Gastrocnemius medialis (tissue), 4 donors: ENCODE measurements around the gene ADSS1.

Source experiments
- POLR2A ChIP-seq, 2 donors: fragments of 450-650 bp; IDR thresholded peaks; one replicate each; pipeline ENCODE4 v1.6.1; 2017; ENCODE audit warnings: antibody characterized with exemption in 2 of 2, mild to moderate bottlenecking in 2 of 2, moderate library complexity in 2 of 2
- TF ChIP-seq, protein P1 (sequence below), 5 experiments: fragments of 450-650 bp in 3 of 5; fragments of 200-600 bp in 2 of 5; sonication (generic) in 2 of 5; IDR thresholded peaks in 4 of 5; conservative IDR thresholded peaks in 1 of 5; 1 replicate in 4 of 5; 2 replicates in 1 of 5; pipeline ENCODE4 v1.5.1; 2016 to 2019; ENCODE audit warnings: antibody characterized with exemption in 5 of 5, mild to moderate bottlenecking in 3 of 5, moderate library complexity in 3 of 5

DNA sequence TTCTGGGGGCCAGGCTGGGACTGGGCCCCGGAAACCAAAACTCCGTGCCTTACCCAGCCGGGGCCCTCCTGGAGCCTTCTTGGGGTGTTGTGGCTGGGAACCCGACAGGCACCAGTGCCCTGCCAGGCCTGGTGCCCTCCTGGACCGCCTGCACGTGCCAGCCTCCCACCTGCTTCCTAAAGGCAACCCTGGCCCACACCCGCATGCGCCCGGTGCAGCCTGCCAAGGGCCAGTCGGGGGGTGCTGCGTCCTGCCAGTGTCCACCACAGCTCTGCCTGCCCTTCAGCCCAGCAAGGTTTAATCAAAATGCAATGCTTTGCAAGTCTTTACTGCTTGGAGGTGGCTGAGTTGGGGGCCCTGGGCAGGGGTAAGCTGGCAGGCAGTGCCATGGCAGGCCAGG is 5.2 kb upstream of the ADSS1 start:
- TF ChIP-seq, protein P1, sequence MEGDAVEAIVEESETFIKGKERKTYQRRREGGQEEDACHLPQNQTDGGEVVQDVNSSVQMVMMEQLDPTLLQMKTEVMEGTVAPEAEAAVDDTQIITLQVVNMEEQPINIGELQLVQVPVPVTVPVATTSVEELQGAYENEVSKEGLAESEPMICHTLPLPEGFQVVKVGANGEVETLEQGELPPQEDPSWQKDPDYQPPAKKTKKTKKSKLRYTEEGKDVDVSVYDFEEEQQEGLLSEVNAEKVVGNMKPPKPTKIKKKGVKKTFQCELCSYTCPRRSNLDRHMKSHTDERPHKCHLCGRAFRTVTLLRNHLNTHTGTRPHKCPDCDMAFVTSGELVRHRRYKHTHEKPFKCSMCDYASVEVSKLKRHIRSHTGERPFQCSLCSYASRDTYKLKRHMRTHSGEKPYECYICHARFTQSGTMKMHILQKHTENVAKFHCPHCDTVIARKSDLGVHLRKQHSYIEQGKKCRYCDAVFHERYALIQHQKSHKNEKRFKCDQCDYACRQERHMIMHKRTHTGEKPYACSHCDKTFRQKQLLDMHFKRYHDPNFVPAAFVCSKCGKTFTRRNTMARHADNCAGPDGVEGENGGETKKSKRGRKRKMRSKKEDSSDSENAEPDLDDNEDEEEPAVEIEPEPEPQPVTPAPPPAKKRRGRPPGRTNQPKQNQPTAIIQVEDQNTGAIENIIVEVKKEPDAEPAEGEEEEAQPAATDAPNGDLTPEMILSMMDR (IDR thresholded peaks at IDR 0.05 in 4 of 5, conservative IDR thresholded peaks at IDR 0.05 in 1 of 5), result no peak
- TF ChIP-seq POLR2A (IDR thresholded peaks at IDR 0.05), result no peak
